HL-60/S4 treated with retinoic acid at 250 ng/mL for 4 days and 3 days (cell line): ENCODE measurements around the gene GRHL3.

Experiments
- in situ Hi-C: fragments of 300-500 bp; cut with MboI; formaldehyde crosslinking; loops from 2 replicates; pipeline ENCODE4 v1.7.0; 2022; ENCODE audit warnings: low sequenced_read_pairs

Gene GRHL3

DNA sequence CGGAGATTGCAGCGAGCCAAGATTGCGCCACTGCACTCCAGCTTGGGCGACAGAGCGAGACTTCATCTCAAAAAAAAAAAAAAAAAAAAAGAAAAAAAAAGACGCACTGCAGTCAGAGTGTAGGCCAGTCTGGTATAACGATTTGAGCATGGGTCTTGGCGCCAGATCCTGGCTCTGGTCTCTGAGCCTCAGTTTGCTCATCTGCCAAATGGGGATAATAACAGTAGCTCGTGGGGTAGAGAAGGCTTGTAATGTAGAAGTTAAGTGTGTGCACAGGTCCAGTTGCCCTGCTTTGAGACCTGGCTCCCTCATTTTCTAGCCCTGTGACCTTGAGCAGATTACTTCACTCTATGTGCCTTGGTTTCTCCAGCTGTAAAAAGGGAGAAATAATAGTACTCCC lies 26.3 kb upstream of the GRHL3 start:
- in situ Hi-C loops: no loop called here

DNA sequence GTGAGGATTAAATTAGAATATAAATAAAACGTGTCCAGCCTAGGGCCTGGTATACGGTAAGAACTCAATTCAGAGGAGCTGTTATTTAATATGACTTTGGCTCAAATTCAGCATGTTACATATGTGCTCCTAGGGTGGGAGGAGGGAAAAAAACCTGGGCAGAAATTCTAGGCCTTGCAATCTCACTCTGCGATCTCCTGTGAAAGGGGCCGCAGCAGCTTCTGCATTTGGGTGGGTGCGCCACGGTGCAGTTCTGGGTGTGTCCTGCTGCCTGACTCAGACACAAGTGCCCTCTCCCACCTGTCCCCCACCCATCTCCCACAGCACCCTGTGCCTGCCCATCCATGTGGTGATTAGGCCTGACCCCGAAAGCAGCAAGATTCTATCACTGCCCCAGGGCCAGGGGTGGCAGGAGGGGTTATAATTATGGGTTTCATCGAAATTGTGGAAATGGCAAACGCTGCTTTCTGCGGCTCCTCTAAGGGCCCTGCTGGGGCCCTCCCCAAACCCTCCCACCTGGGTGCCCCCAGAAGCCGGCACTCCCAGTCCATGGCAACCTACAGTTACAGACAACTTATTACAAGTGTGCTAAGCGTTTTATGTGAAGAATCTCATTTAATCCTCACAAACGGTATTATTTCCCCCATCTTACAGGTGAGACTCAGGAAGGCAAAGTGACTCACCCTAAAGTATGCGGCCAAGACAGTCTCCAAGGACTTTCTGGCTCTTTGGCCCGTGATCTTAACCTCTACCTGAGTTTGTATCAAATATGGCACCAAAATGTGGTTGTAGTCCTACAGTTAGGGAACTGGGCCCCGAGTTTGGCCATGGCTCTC lies 25.5 kb upstream of the GRHL3 start:
- in situ Hi-C loops: no loop called here

DNA sequence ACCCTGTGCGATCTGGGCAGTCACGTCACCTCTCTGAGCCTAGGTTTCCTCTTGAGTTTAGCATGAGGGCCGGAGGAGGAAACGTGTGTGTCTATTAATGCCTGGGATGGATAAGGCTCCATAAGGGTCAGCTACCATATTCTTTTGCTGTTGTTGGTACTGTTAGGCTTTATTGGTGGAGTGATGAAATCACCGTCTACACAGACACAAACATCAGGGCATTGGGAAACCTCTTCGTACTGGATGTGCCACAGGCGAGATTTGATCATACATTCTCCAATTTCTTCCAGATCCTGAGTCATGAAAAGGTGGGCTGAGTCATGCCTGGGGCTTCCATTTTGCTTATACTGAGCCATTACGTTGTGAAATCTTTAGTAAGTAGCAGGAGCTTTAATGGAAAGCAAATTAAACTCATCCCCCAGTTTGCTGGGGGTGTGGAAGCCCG lies 24.9 kb upstream of the GRHL3 start:
- in situ Hi-C loops: no loop called here

DNA sequence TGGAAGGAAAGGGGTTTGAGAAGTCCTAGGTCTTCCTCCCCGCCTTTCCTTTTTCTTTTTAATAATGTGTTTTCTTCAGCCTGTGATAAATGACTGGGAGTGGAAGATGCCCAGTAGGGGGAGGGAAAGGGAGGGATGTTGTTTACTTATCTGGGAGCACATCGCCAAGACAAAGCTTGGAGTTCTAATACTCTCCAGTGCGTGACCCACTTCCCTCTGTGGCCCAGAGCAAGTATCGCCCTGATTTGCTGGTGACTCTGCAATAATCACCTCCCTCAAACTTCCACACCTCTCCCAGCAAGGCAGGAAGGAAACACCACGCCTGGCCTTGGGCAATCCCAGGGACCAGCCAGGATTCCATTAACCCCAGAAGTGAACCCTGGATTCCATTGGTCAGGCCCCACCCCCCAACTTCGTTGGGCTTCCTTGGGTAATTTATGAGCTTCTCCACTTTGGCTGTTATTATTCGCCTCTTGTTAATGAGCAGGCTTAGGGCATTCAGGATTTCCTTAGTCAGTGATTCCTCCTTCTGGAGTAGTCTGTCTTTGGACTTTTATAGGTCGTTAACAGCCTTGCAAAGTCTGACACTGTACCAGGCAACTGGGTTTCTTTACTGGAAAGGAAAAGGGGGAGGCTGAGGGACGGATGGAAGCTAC lies 24.3 kb upstream of the GRHL3 start:
- in situ Hi-C loops: no loop called here

DNA sequence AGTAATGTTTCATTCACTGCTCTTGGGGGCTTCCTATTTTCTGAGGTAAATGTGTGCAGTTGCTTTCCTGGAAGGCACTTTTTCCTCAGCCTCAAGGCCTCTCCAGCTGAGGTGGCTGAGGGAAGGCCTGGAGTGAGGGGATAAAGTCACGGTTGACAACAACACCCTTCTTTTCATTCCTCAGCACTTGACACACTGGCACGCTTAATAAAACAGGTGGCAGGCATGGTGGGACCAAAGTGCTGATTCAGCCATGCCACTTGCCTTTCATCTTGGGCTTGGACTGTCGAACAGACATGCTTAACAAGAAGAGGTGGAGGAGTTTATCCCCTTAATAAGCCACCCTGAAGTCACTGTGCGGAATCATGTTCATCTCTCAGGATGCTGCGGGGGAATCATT lies 23.6 kb upstream of the GRHL3 start:
- in situ Hi-C loops: no loop called here

DNA sequence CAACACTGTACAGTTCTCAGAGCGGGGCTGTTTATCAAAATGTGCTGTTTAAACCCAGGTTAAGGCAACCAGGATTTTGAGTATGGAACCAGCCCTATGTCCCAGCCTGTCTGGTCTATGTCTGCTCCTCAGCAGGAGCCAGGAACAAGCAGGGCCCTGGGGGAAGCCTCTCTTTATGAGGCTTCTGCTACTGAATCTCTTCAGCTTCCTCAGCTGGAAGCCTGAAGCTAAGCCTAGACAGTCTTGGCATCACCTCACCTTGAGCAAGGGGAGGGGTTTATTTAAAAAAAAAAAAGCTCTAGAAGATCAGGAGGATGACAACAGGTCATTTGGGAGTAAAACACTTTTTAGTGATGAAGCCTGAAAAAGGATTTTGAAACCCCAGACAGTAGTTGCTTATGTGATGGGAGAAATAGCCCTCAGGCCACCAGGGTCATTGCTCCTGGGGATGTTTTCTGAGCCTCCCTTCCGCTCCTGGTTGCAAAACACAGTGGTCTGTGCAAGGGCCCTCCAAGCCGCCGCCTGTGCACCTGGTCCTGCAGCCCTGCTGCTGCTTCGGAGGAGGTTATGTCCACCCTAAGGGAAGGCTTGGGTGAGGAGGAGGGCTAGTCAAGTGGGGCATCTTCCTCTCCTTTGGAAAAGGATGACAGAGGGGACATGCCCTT lies 21.8 kb upstream of the GRHL3 start:
- in situ Hi-C loops: no loop called here

DNA sequence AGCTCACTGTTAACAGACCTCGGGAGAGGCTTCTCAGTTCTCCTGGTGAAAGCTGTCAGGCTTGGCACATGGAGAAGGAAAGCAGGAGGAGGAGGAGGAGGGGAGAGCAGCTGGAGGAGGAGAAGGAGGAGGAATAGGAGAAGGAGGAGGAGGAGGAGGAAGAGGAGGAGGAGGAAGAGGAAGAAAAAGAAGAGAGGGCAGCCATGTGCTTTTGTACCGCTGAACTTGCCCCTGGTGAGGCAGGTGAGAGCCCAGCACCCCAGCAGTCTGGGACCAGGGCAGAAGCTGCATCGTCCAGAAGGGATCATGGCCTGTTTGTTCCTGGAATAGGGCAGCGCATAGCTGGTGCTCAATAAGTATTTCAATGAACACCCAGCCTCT lies 21.3 kb upstream of the GRHL3 start:
- in situ Hi-C loops: no loop called here

DNA sequence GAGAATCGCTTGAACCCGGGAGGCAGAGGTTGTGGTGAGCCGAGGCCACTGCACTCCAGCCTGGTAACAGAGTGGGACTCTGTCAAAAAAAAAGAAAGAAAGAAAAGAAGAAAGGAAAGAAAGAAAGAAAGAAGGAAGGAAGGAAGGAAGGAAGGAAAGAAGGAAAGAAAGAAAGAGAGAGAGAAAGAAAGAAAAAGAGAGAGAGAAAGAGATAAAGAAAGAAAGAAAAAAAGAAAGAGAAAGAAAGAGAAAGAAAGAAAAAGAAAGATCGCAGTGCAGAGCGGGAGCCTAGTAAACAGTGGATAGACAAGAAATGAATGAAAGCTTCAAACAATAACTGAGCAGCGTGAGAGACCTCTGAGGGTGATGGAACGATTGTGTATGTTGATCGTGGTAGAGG lies 20.6 kb upstream of the GRHL3 start:
- in situ Hi-C loops: no loop called here

DNA sequence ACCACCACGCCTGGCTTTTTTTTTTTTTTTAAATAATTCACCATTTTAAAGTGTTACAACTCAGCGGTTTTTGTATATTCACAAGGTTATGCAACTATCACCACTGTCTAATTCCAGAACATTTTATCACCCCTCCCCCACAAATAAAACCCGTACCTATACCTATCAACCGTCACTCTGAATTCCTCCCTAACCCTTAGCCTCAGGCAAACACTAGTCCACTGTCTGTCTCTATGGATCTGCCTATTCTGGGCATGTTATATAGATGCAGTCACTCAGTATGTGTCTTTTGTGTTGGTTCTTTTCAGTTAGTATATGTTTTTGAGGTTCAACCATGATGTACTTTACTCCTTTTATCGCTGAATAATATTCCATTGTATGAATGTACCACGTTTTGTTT lies 19.3 kb upstream of the GRHL3 start:
- in situ Hi-C loops: no loop called here

DNA sequence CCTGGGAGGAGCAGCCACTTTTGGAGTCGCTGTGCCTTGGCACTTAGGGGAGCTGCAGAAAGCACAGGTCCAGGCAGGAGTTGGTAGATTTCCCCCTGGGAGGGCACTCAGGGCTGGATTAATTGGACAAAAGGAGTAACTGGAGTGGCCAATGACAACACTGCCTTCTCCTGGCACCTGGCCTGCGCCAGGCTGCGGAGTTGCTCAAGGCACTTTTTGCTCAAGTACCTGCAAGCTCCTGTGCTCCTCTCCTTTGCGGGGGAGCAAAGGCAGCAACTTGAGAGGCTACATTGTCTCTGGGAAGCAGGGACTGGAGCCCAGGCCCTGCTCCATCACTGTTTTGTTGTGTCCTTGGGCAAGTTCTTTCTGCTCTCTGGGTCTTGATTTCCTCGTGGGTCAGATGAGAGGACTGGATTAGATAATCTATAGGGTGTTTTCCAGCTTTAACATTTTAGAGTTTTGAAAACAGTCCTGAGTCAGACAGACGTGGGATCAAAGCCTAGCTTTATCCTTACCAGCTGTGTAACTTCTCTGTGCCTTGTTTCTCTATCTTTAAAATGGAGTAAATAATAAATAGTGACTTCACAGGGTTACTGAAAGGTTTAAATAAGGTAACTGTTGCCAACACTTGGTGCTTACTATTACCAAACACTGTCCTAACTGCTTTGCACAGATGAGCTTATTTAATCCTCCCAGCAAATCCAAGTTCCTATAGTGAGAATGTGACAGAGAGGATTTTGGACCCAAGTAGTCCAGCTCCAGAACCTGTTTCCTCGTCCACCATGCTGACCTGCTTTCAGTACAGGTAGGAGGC lies 18.0 kb upstream of the GRHL3 start:
- in situ Hi-C loops: no loop called here

DNA sequence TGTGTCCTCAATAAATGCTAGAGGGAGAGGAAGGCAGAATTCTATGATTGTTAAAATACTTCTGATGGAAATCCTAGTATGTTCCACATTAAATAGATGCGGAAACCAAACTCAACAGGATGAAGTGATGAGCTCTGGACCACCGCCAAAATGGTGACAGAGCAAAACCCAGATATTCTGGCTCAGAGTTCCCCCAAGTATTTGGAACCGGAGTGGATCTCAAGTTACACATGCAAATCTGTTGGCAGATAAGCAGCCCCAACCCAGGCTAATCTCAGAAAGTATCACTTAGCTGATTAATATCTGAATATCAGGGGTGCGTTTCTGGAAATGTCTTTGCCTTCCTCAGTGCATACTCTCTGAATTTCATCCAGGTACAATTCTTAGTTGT lies 17.4 kb upstream of the GRHL3 start:
- in situ Hi-C loops: no loop called here

DNA sequence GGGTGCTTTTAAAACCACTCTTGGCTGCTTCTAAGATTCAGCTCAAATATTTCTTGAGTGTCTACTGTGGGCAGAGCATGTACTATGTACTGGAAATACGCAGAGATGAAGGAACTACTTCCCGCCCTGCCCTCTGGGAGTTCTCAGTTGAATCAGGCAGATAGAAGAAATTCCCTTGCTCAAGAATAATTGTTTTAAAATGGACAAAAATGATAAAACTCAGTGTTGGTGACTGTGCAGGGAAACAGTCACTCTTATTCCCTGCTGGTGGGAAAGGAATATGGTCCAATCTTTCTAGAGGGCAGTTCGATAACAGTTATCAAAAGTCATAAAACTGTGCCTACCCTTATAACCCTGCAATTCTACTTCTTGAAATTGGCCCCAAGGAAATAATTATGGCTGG lies 16.9 kb upstream of the GRHL3 start:
- in situ Hi-C loops: no loop called here

DNA sequence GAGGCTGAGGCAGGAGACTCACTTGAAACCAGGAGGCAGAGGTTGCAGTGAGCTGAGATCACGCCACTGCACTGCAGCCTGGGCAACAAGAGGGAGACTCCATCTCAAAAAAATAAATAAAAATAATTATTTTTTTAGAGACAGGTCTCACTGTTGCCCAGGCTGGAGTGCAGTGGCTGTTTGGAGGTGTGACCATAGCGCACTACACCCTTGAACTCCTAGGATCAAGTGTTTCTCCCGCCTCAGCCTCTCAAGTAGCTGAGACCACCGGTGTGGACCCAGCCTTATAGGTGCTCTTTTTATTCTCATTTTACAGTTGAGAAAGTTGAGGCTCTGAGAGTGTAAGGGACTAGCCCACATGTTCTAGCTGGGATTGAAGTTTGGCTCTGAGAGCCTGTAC lies 15.6 kb upstream of the GRHL3 start:
- in situ Hi-C loops: no loop called here

DNA sequence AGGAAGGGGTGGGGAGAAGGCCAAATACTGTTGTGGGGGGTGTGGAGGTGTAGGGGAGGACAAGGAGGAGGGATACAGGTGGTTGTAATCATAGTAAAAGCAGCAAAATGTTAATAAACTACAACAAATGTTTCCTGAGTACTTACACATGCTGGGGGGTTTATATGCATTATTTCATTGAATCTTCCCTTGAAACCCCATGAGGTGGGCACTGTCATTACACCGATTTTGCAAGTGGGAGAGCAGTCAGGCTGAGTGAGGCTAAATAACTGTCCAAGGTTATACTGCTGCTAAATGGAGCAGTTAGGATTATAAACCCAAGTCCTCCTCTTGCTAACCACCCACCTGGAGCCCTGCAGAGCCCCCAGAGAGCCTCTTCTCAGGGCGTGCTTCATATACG lies 14.4 kb upstream of the GRHL3 start:
- in situ Hi-C loops: no loop called here

DNA sequence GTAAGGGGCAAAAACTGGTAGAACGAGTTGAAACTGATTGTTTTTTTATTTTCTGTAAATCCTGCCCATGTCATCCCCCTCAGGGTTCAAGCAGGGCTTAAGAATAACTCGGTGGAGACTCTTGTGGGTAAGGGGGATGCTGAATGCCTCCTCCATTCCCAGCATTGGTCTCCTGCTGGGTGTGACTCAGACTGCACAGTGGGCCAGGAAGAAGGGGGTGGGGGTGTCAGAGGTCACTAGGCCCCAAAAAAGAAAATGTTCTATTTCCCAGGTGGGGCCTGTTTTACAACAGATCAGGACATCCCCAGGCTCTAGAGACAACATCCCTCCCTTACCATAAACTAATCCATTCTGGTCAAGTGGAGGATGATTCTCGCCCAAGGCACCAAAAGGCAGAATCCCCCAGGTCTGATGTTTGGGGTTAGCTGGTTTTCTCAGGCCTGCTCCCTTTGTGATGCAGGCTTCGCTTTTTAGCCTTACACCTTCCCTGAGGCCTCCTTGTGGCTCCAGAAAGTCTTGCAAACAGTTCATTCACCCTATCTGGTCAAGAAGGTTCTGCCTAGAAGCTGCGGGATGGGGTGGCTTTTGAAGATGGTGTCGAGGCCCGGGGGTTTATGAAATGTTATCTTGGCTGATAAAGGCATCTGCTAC lies 10.7 kb upstream of the GRHL3 start:
- in situ Hi-C loops: no loop called here

DNA sequence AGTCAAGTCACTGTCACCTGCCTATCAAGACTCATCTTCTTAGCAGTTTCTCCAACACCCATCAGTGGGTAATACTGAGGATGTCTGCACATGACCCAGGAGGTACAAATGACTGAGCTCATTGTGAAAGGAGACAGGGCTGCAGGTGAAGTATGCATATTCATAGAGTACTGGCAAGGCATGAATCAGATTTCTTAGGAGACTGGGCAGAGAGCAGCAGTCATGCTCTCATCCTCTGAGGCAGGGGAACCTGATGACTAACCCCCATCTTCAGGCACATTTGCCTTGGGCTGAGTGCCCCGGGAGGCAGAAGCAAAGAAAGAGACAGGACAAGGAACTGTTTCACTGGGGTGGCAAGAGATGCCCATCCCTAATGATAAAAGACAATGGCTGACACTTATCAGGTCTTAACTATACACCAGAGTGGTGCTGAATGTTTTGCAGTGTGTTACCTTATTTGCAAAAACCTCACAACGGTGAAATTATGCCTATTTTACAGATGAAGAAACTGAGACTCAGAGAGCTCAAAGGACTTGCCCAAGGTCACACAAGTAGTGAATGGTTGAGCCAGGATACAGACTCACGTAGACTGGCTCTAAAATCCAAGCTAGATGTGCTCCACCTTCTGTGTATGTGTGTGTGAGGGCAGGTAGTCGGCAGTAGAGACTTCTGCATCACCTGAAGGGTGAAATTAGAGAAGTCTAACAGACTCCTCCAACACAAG lies 9.2 kb upstream of the GRHL3 start:
- in situ Hi-C loops: no loop called here

DNA sequence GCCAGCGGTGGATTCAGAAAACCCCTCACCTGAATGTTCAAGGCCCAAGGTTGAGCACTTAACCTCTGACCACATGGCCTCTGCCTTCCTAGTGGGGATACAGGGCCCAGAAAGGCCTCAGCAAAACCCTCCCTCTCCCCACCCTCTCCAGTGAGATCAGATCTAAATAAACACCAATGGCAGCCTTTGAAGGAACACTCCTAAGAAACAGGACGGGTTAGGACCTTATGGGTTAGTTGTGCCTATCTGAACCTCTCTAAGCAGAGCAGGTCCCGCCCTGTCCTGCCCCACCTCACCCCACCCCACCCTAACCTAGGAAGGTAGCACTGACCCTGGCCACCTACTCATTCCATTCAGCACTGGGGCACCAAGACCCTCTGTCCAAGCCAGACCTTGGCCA lies 7.9 kb upstream of the GRHL3 start:
- in situ Hi-C loops: no loop called here

DNA sequence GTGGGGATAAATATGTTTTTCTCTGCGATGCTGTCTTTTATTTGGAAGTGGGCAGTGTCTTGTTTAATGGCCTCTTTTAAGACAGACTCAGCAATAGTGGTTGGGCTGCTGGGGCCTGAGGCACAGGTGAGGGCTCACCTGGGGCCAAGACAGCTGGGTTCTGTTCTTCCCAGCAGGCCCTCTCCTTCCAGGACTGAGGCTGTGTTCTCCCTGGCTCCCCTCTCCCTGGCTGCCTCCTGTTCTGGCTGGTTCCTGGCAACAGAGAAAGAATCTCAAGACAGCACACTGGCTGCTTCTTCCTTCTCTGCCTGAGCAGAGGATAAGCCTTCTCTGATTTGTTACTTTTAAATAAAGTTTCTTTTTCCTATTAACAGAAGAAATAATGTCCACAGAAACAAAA lies 7.4 kb upstream of the GRHL3 start:
- in situ Hi-C loops: no loop called here

DNA sequence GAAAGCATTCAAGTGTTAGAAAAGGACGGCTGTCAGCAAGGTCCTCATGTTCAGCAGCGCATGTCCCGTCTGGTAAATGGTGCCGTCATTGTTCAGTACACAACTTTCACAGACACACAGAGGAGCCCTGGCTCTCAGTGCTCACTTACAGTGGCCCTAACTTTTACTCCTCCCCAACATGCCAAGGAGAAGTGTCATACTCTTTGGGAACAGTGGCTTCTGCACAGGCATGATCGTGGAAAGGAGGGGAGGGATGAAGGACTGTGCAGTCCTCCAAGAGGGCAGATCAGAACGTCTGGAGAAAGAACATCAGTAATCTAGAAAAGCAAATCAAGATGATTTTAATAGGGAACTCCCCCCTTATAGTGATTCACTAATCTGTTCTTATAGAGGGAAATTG lies 3.8 kb upstream of the GRHL3 start:
- in situ Hi-C loops: no loop called here

DNA sequence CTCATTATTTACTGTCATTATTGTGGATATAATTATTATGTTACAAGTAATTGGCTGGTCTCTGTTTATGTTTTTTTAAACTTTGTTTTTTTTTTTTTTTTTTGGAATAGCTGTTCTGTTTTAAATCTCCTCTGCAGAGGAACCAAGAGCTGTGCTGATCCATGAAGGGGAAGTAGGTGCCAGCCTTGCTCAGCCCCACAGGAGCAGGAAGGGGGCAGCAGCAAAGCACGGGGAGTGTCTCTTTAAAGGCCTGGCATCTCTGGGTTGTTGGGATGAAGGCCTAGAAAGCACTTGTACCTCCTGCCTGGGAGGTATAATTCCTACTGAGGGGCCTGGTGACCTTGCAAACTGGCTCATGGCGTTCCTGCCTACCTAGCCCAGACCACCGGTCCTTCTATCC lies 2.5 kb upstream of the GRHL3 start:
- in situ Hi-C loops: no loop called here
